ENCODE data around the gene PAQR6.

DNA sequence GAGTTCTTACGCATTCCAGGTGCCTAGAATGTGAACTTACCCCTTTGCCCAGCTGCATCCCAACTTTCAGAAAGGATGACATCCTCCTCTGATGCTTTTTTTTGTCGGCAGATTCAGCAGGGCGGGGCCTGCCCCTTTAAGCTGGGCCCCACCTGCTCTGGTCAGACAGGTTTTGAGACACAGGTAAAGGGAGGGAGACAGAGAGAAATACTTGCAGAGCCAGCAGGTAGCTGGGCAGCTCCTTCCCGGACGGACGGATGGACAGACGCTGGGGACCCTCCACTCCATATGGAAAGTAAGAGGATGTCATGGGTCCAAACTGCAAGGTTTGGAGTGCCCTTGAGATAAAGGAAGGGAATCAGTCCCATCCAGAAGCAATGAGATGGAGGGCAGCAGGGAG, 36.3 kb upstream of the PAQR6 start, which contains the start of gene TMEM79:
- TF ChIP-seq, protein P1, sequence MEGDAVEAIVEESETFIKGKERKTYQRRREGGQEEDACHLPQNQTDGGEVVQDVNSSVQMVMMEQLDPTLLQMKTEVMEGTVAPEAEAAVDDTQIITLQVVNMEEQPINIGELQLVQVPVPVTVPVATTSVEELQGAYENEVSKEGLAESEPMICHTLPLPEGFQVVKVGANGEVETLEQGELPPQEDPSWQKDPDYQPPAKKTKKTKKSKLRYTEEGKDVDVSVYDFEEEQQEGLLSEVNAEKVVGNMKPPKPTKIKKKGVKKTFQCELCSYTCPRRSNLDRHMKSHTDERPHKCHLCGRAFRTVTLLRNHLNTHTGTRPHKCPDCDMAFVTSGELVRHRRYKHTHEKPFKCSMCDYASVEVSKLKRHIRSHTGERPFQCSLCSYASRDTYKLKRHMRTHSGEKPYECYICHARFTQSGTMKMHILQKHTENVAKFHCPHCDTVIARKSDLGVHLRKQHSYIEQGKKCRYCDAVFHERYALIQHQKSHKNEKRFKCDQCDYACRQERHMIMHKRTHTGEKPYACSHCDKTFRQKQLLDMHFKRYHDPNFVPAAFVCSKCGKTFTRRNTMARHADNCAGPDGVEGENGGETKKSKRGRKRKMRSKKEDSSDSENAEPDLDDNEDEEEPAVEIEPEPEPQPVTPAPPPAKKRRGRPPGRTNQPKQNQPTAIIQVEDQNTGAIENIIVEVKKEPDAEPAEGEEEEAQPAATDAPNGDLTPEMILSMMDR (IDR thresholded peaks at IDR 0.05), result no peak
- peak in 1 of 2 donors; percentile 76 for TF ChIP-seq POLR2AphosphoS5 (IDR thresholded peaks at IDR 0.05; ENCODE audit: insufficient read depth in 1 of 2, low read depth in 1 of 2)
- TF ChIP-seq POLR2A (IDR thresholded peaks at IDR 0.05), result no peak
